ENCODE results near the gene PARP15. TPM values are rescaled to one million over a fixed set of nuclear protein-coding genes. Genes with fewer than 3 reads are reported as not detected.

PARP15 gene
- total RNA-seq, 1 donor from 2014 or later: 9.7 TPM

GRCh38 chr3:122590610-122591009 is 13.2 kb downstream of the PARP15 start:
- Histone ChIP-seq H3K9me3 (no peaks in the 10 kb centered on the region), H3K4me1 (no peaks in the 10 kb centered on the region), H3K27me3 (no peaks in the 10 kb centered on the region), H3K27ac (no peak overlapping the region), H3K36me3 (no peaks in the 10 kb centered on the region), H3K4me3 (no peak overlapping the region)
- DNase-seq (no peak), ATAC-seq (no peak)
- no peak for TF ChIP-seq CTCF (IDR thresholded peaks at IDR 0.05)
- intact Hi-C loops (cut with DNase I): no loop called here

- Histone ChIP-seq H3K9me3 (no peaks in the 10 kb centered on the region), H3K36me3 (no peaks in the 10 kb centered on the region), H3K4me3 (no peak overlapping the region), H3K4me1 (no peaks in the 10 kb centered on the region), H3K27ac (no peak overlapping the region), H3K27me3 (no peaks in the 10 kb centered on the region)
- intact Hi-C loops (cut with DNase I): no loop called here
- DNase-seq (no peak), ATAC-seq (no peak)
- no peak for TF ChIP-seq CTCF (IDR thresholded peaks at IDR 0.05)
Observed at GRCh38 chr3:122594025-122594424, 16.6 kb downstream of the PARP15 start.

- Histone ChIP-seq H3K27me3 (no peaks in the 10 kb centered on the region), H3K4me1 (no peaks in the 10 kb centered on the region), H3K9me3 (no peaks in the 10 kb centered on the region), H3K4me3 (no peak overlapping the region), H3K27ac (no peak overlapping the region), H3K36me3 (no peaks in the 10 kb centered on the region)
- no peak for TF ChIP-seq CTCF (IDR thresholded peaks at IDR 0.05)
- ATAC-seq (no peak), DNase-seq (no peak)
- intact Hi-C loops (cut with DNase I): no loop called here
Observed at GRCh38 chr3:122598151-122598550, 20.7 kb downstream of the PARP15 start.

- TF ChIP-seq CTCF (IDR thresholded peaks at IDR 0.05): no peak
- ATAC-seq (no peak), DNase-seq (no peak)
- Histone ChIP-seq H3K4me3 (no peak overlapping the region), H3K27me3 (no peaks in the 10 kb centered on the region), H3K36me3 (no peaks in the 10 kb centered on the region), H3K27ac (no peak overlapping the region), H3K4me1 (no peaks in the 10 kb centered on the region), H3K9me3 (no peaks in the 10 kb centered on the region)
- intact Hi-C loops (cut with DNase I): no loop called here
Observed at GRCh38 chr3:122598556-122598955, 21.1 kb downstream of the PARP15 start.

DNA sequence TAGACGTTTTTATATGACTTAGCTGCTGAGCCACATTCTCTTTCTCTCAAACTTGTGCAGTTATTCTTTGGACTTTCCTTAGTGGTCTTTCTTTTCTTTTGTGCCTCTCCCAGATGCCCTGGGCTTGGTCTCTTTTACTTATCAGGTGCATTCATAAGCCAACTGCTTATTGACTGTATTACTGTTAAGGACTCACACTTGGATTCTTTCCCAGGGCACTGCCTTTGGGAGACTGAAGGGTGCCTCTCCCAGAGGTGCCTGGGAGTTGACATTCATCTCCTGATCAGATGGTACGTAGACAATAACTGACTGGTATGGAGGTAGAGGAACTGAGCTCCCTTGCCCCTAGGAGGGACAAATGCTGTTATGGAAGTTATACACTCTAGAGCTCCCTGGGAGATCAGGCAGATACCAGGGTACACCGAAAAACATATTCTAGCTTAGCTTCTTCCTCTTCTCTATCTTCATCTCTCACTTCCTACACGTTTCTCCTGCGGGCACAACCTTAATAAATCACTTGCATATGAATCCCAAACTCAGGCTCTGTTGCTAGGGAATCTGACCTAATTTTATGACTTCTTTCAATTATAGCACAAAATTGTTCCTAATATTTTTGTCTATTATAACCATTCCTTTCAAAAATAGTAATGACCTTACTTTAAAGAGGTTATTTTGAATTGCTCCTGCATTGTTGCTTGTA is 24.7 kb downstream of the PARP15 start:
- no peaks in the 10 kb centered on the region for H3K36me3 ChIP-seq
- no peak for DNase-seq
- H3K27ac ChIP-seq: no peak overlapping the region
- no peak overlapping the region for H3K4me3 ChIP-seq
- intact Hi-C loops (cut with DNase I): no loop called here
- H3K4me1 ChIP-seq: no peaks in the 10 kb centered on the region
- no peaks in the 10 kb centered on the region for H3K9me3 ChIP-seq
- TF ChIP-seq CTCF (IDR thresholded peaks at IDR 0.05): no peak
- H3K27me3 ChIP-seq: no peaks in the 10 kb centered on the region
- ATAC-seq: no peak

GRCh38 chr3:122603056-122603455 is 25.6 kb downstream of the PARP15 start:
- no peak for TF ChIP-seq CTCF (IDR thresholded peaks at IDR 0.05)
- H3K36me3 ChIP-seq: no peaks in the 10 kb centered on the region
- no peaks in the 10 kb centered on the region for H3K4me1 ChIP-seq
- ATAC-seq (no peak), DNase-seq (no peak)
- H3K27me3 ChIP-seq: no peaks in the 10 kb centered on the region
- no peak overlapping the region for H3K4me3 ChIP-seq
- H3K9me3 ChIP-seq: no peaks in the 10 kb centered on the region
- H3K27ac ChIP-seq: no peak overlapping the region
- intact Hi-C loops (cut with DNase I): no loop called here
